ENCODE results near the gene CCL5.

Gene CCL5

DNA sequence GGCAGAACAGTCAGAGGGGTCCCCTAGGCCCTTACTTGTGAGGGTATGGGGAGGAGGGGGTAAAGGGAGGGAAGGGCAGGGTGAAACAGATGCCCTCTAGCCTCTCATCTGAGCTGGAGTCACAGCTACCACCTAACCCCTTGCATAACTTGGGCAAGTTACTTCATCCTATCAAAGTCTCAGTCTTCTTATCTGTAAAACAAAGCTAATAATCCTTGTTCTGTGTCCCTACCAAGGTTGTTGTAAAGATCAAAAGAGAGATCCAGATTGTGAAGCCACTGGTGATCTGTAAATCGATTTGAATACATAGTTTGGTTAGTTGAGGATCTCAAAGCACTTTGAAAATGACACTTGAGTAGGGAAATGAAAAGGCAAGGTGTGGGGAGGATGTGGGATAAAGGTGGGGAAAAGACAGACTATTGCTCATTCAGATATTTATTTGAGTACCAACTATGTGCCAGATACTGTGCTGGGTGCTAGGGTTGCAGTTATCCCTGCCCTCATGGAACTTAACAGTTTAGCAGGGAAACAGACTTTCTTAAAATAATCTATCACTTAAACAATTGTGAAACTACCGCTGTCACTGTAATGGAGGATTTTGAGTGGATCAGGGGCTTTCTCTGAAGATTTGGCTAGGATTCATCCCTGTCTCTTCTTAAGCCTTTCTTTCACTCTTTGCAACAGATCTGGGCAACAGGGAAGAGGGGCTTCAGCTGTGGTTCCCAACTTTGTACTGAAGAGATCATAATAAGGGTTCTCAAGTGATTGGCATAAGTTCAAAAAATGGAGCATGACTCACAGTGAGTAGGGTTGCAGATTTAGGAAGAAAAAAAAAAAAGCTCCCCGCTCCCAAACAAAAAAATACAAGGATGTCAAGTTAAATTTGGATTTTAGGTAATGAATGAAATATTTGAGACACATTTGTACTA lies 14.5 kb downstream of the CCL5 start:
- no peak for DNase-seq

GRCh38 chr17:35864853-35865252 lies 15.3 kb downstream of the CCL5 start:
- no peak for DNase-seq

GRCh38 chr17:35856603-35857002 lies 23.6 kb downstream of the CCL5 start:
- no peak for DNase-seq

- no peak for DNase-seq
Observed at GRCh38 chr17:35855965-35856364, 24.2 kb downstream of the CCL5 start.

- DNase-seq = peak; percentile 72
Observed at GRCh38 chr17:35849469-35850348, 30.5 kb downstream of the CCL5 start.

DNA sequence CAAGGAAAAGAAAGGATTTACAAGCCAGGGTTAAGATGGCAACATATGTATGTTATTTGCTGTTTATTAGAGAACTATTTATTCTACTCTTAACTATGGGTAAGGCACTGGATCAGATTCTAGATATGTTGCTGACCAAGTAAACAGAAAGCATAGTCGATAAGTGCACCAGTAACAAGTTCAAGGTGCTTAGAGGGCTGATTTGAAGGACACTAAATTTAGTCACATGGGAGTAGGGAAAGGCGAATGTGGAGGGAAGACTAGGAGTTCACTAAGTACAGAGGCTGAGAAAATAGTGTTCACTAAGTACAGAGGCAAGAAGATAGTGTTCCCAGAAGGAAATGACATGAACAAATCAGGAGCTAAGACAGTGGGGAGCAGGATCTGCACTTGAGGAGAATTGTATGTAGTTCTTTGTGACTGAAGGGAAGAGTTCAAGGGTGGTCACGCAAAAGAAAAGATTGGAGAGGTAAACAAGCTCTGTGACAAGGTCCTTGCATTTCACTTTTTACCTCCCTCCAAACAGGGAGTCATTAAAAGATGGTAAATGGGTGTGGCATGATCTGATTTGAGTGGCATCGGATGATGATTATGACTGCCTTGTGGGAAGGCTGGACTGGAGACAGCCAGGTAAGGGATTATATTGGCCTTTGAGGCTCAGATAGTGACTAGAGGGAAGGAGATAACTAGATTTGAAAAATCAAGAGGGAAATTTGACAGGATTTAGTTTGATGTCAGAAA lies 32.4 kb downstream of the CCL5 start:
- no peak for DNase-seq

- no peak for DNase-seq
Observed at GRCh38 chr17:35847006-35847405, 33.2 kb downstream of the CCL5 start.

DNA sequence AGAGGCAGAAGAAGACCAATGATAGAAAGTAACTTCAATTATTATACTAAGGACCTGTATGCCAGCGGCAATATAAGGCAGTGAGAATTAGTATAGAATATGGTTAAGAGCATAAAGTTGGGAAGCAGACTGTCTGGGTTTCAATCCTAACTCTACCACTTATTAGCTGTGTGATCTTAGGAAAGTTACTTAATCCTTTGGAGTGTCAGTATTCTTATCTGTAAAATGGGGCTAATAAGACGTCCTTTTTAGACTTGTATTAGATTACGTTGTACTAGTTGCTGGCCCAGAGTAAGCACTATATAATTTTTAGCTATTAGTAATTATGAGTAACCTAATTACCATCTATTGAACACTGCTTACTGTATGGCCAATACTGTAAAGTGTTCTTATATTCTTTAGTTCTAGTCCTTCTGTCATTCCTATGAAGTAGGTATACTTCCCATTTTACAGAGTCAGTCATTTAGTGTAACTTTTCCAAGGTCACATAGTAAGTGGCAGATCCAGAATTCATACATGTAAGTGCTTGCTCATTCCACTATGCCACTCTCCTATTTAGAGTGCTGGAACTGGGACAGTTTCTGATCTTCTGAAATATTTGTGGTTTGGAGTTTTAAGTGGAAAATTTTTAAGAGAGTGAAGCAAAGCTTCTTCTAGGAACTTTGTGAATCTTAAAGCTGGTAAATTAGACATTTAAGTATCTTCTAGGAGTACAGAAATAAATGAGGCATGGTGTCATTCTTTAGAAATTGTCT lies 33.9 kb downstream of the CCL5 start:
- DNase-seq = no peak

DNA sequence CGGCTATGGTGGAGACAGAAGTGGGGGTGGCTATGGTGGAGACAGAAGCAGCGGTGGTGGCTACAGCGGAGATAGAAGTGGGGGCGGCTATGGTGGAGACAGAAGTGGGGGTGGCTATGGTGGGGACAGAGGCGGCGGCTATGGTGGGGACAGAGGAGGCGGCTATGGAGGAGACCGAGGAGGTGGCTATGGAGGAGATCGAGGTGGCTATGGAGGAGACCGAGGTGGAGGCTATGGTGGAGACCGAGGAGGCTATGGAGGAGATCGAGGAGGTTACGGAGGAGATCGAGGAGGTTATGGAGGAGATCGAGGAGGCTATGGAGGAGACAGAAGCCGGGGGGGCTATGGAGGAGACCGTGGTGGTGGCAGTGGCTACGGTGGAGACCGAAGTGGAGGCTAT lies 35.6 kb downstream of the CCL5 start:
- DNase-seq = no peak

GRCh38 chr17:35843698-35844097 lies 36.5 kb downstream of the CCL5 start:
- DNase-seq = no peak

GRCh38 chr17:35842239-35842638 lies 37.9 kb downstream of the CCL5 start:
- no peak for DNase-seq

DNA sequence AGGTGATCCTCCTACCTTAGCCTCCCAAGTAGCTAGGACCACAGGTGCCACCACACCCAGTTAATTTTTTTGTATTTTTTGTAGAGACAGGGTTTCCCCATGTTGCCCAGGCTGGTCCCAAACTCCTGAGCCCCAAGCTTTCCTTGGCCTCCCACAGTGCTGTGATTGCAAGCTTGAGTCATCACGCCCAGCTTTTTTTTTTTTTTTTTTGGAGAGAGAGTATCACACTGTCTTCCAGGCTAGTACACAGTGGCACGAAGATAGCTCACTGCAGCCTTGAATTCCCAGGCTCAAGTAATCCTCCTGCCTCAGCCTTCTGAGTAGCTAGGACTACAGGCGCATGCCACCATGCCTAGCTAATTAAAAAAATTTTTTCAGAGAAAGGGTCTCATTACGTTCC lies 38.7 kb downstream of the CCL5 start:
- peak; percentile 11 for DNase-seq

DNA sequence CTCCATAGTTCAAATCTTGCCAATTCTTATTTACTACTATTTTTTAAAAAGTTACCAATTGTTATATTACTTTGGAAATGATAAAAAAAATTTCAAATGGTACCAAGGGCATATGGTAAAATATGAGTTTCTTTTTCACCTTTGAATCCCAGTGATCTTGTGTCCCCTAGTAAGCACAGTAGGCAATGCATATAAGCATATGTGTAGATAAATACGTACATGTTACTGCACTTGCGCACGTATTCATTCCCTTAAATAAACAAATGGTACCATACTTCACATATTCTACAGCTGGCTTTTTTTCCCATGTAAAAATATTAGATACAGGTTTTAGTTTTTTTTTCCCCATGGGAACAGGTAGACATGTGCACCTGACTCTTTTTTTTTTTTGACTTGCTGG lies 39.1 kb downstream of the CCL5 start:
- DNase-seq = no peak

GRCh38 chr17:35825206-35825605 lies 55.0 kb downstream of the CCL5 start:
- no peak for DNase-seq

Data from inflammatory macrophage treated with lipopolysaccharide for 4 hours (primary cell).